T-helper 1 cell treated with Interleukin-12 subunit alpha and Interleukin-12 subunit beta and Interleukin-4 antibody, amounts not matched to agents 30 ng/mL and 1 ng/mL, for 36 hours (primary cell): ENCODE data around the gene AGK. TPM values are rescaled to one million over a fixed set of nuclear protein-coding genes. Genes with fewer than 3 reads are reported as not detected.
"Not testable (repeated sequence)": the region's sequence is repeated elsewhere in the genome, so short reads cannot be mapped to it uniquely, and the experiment has no call there.

Source experiments
- intact Hi-C: fragments of 100-400 bp; cut with micrococcal nuclease; formaldehyde crosslinking; loops from one replicate; pipeline ENCODE4 v1.15.1; 2024
- total RNA-seq: library from RNA; stranded (reverse); gene quantifications from 2 replicates; pipeline ENCODE4 v1.2.3, GENCODE V29; 2022

The AGK gene
- total RNA-seq, 1 donor from 2014 or later = 79.0 TPM

- intact Hi-C loops = loop anchor here (1.0 to 2.0 kb wide), 2 partner anchors 19 to 64 kb away; partner anchors contain the start of gene SSBP1
Observed at GRCh38 chr7:141674171-141674671, 123.0 kb downstream of the AGK start.

GRCh38 chr7:141674702-141675101, 123.5 kb downstream of the AGK start:
- intact Hi-C loops = loop anchor here (1.0 to 5.0 kb wide), 3 partner anchors 20 to 1462 kb away; partner anchors contain the start of gene SSBP1

DNA sequence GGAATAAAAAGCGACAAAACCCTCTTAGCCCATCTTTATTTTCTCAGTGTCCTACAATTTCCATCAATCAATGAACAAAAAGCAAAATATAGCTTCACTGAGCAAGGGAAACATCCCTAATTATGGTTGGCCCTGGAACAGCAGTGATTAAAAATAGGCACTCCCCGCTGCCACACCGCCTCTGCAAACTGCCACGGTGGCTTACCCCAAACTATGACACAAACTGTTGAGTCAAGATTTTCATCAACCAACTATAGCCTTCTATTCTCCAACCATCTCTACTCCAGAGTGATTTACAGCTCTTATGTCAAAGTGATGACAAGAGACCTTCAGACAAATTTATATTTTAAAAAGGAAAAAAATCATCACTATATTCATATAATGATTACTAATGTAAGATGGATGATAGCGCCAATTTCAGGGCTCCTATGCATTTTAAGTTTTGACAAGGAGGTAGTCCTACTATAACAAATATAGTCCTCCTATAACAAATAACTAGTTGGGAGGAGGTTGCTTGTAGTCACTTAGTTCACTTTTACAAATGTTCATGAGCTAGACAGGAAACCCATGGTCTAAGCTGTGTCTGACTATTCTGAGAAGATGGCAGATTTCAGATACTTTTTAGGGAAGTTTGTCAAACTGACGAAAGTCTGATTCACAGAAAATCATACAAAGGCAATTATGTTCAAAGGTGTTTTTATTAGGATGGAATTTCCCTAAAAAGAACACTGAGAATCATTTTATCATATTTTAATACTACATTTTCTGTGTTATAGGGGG, 124.4 kb downstream of the AGK start:
- intact Hi-C loops = loop anchor here (2.0 to 5.0 kb wide), 2 partner anchors 21 to 1463 kb away; no protein-coding TSS in a partner anchor

GRCh38 chr7:141676618-141677017, 125.4 kb downstream of the AGK start:
- intact Hi-C loops = loop anchor here (5.0 kb wide), 1 partner anchor 1464 kb away; no protein-coding TSS in a partner anchor

DNA sequence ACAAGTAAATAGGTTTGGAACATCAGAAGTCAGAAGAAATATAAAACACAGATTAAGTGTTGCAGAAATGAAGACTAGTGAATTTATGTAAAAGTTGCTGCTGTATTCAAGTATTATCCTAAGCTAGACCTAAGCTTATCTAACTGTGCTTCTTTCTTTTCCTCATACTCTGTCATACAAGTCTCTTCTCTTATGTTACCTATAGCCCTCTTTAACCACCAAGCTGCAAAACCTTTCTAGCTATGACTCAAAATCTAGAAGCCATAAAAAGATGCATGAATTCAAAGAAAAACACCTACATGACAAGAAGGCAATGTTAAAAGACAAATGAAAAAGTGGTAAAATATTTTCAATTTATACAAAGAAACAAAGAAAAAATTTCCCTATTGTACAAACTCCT, 127.8 kb downstream of the AGK start:
- intact Hi-C loops = loop anchor here (1.0 to 5.0 kb wide), 4 partner anchors 22 to 1467 kb away; partner anchors contain the start of gene SSBP1

- intact Hi-C loops = no loop called here
Observed at GRCh38 chr7:141685285-141686023, 134.2 kb downstream of the AGK start.

DNA sequence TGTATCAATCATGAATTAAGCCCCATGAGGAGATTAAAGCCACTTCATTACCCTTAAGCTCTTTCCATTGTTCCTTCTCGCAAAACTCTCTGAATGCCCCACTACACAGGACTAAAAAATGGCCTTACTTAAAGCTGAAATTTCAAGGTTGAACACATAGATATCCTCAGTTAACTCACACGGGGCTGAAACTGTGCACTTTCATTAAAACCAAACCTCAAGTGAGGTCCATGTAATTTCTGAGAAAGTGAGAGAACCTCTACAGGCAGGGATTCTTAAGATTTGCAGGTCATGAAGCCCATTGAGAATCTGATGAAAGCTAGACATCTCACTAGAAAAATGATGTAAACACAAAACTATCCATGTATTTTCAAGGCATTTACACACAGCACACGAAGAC, 134.9 kb downstream of the AGK start:
- intact Hi-C loops = no loop called here

- intact Hi-C loops = no loop called here
Observed at GRCh38 chr7:141686670-141687069, 135.5 kb downstream of the AGK start.

- intact Hi-C loops = loop anchor here (1.0 kb wide), 1 partner anchor 9 kb away; no protein-coding TSS in a partner anchor
Observed at GRCh38 chr7:141688043-141688442, 136.8 kb downstream of the AGK start.

GRCh38 chr7:141689072-141689825, 138.0 kb downstream of the AGK start:
- intact Hi-C loops = not testable (repeated sequence)

DNA sequence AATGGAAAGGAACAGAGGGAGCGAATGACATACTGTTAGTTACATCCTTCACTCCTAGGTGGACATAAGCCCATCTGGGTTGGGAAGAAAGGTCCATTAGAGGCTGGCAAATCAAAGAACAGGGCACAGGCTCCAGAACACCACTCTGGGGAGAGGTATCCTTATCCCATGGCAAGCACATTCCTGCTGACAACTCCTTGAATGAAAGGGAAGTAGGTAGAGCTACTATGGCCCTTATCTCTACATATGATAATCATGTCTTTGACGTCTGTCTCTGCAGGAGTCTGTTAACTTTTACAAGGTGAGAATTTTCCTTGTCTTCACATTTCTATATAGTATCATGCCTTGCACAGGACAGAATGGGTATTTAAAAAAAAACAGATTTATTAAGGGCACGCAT, 140.3 kb downstream of the AGK start:
- intact Hi-C loops = no loop called here

DNA sequence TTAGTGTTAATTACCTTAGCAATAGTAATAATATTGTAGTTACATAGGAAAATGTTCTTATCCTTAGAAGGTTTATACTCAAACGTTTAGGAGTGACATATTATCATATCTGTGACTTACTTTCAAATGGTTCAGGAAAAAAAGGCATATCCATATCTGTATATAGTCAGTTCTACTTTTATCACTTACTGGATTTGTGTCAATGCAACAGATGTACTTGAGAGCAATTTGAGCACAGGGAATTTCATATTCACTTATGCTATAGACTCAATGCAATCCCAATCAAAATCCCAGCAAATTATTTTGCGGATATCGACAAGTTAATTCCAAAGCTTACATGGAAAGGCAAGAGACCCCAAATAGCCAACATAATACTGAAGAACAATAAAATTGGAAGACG, 140.8 kb downstream of the AGK start:
- intact Hi-C loops = no loop called here

- intact Hi-C loops = no loop called here
Observed at GRCh38 chr7:141693082-141693481, 141.9 kb downstream of the AGK start.

- intact Hi-C loops = no loop called here
Observed at GRCh38 chr7:141695803-141696289, 144.6 kb downstream of the AGK start.

- intact Hi-C loops = no loop called here
Observed at GRCh38 chr7:141696348-141696747, 145.1 kb downstream of the AGK start.

- intact Hi-C loops = loop anchor here (1.0 kb wide), 1 partner anchor 9 kb away; no protein-coding TSS in a partner anchor
Observed at GRCh38 chr7:141697211-141697871, 146.1 kb downstream of the AGK start.

- intact Hi-C loops = no loop called here
Observed at GRCh38 chr7:141698247-141699015, 147.2 kb downstream of the AGK start.

GRCh38 chr7:141699860-141700259, 148.7 kb downstream of the AGK start:
- intact Hi-C loops = loop anchor here (1.0 to 10.0 kb wide), 4 partner anchors 685 to 1685 kb away; partner anchors contain the start of genes MRPS33, NDUFB2 and ZYX

- intact Hi-C loops = loop anchor here (1.0 to 10.0 kb wide), 4 partner anchors 686 to 1684 kb away; partner anchors contain the start of genes MRPS33, NDUFB2 and ZYX
Observed at GRCh38 chr7:141700296-141700847, 149.2 kb downstream of the AGK start.
